Kidney (tissue), 14 donors: ENCODE data around the gene LMOD2. TPM values are rescaled to one million over a fixed set of nuclear protein-coding genes. Genes with fewer than 3 reads are reported as not detected.

Experiments used
- DNase-seq, 5 donors: peaks; one replicate each; pipeline ENCODE4 v3.0.0-alpha.2; 2013 to 2020
- FAIRE-seq: peaks from 2 replicates; lab custom pipeline; 2012; peaks lifted over from hg19 to GRCh38; lab: Jason Lieb, UNC
- H3K27ac ChIP-seq, 2 donors: one replicate each; pipeline ENCODE4 v1.7.0; 2013; ENCODE audit warnings: low read depth in 2 of 2, low read length in 2 of 2, inconsistent platforms in 1 of 2
- H3K27me3 ChIP-seq: one replicate; pipeline ENCODE4 v1.7.1; 2013; ENCODE audit warnings: low read length, inconsistent platforms; ENCODE audit not compliant: control insufficient read depth, insufficient read depth
- H3K36me3 ChIP-seq, 3 donors: one replicate each; pipeline versions ENCODE4 v1.7.0 to v1.7.1; 2013; ENCODE audit warnings: low read length in 3 of 3, control low read depth in 1 of 3, inconsistent platforms in 1 of 3; ENCODE audit not compliant: insufficient read depth in 3 of 3, control insufficient read depth in 2 of 3
- H3K4me1 ChIP-seq, 3 donors: one replicate each; pipeline versions ENCODE4 v1.7.0 to v1.7.1; 2013; ENCODE audit warnings: low read length in 3 of 3, inconsistent platforms in 1 of 3, low read depth in 1 of 3; ENCODE audit not compliant: control insufficient read depth in 2 of 3, insufficient read depth in 2 of 3
- H3K4me3 ChIP-seq, 3 donors: one replicate each; pipeline versions ENCODE4 v1.7.0 to v1.8.1; 2013; ENCODE audit warnings: low read length in 3 of 3, control low read depth in 1 of 3, inconsistent platforms in 1 of 3
- H3K9ac ChIP-seq, 3 donors: one replicate each; pipeline versions ENCODE4 v1.7.0 to v1.7.1; 2013; ENCODE audit warnings: low read length in 3 of 3, control low read depth in 1 of 3, inconsistent platforms in 1 of 3
- H3K9me3 ChIP-seq, 3 donors: one replicate each; pipeline versions ENCODE4 v1.7.0 to v1.7.1; 2013; ENCODE audit warnings: low read length in 3 of 3, control low read depth in 1 of 3, inconsistent platforms in 1 of 3; ENCODE audit not compliant: control insufficient read depth in 2 of 3, insufficient read depth in 1 of 3
- CTCF ChIP-seq: IDR thresholded peaks from 3 replicates; pipeline ENCODE4 v1.5.1; 2012; ENCODE audit warnings: mild to moderate bottlenecking, moderate library complexity, borderline replicate concordance; ENCODE audit not compliant: insufficient read depth; ENCODE audit errors: extremely low read depth
- intact Hi-C: fragments of 100-400 bp; cut with DNase I; formaldehyde crosslinking; loops from one replicate; pipeline ENCODE4 v1.11.1; 2022
- polyA plus RNA-seq: library from polyadenylated mRNA; stranded (reverse); fragments of 350-450 nt; fragmentation: Illumina TruSeq; extraction: RNeasy Lipid Tissue Mini Kit (QIAGEN cat#74804); gene quantifications from one replicate; pipeline ENCODE4 v1.2.3, GENCODE V29; 2014; ENCODE audit warnings: low read depth, low replicate concordance; ENCODE audit not compliant: insufficient read depth
- total RNA-seq: library from RNA; stranded (reverse); fragmentation: NEBNext Ultra II Directional; extraction: Animal tissue kit (Norgen Biotek cat#: 25700); gene quantifications from one replicate; pipeline ENCODE4 v1.2.1, GENCODE V29; 2021
- donor health status: control.
- donor health status: control.
- donor health status: control.
- donor health status: control.
- donor health status: control.
- donor health status: DM: yes; HTN: yes; CAD: no.
- donor health status: Normal renal cell carcinoma (clear cell type).

Gene LMOD2
- total and polyA plus RNA-seq, 2 donors from 2014 or later: not detected

GRCh38 chr7:123681561-123681960 is 25.9 kb downstream of the LMOD2 start:
- Histone ChIP-seq H3K27ac (no peak overlapping the region), H3K27me3 (no peaks in the 10 kb centered on the region), H3K36me3 (peaks cover 0 to 2% (median 2%) of the 10 kb centered on the region in 3 donors), H3K9me3 (no peaks in the 10 kb centered on the region), H3K4me3 (no peak overlapping the region), H3K9ac (no peak overlapping the region), H3K4me1 (peaks cover 0 to 8% (median 2%) of the 10 kb centered on the region in 3 donors)
- DNase-seq (no peak), FAIRE-seq (no peak)
- intact Hi-C loops: loop anchor here (10.0 kb wide), 1 partner anchor 183 kb away; no protein-coding TSS in a partner anchor
- no peak for TF ChIP-seq CTCF

- Histone ChIP-seq H3K4me1 (peaks cover 0 to 8% (median 2%) of the 10 kb centered on the region in 3 donors), H3K9me3 (no peaks in the 10 kb centered on the region), H3K27ac (no peak overlapping the region), H3K27me3 (no peaks in the 10 kb centered on the region), H3K9ac (no peak overlapping the region), H3K4me3 (no peak overlapping the region), H3K36me3 (peaks cover 0 to 2% (median 2%) of the 10 kb centered on the region in 3 donors)
- TF ChIP-seq CTCF: peak; percentile 47
- DNase-seq (peak in 3 of 5 donors; percentile 15 to 85 (median 80)), FAIRE-seq (peak; percentile 98)
- intact Hi-C loops: loop anchor here (10.0 kb wide), 1 partner anchor 182 kb away; no protein-coding TSS in a partner anchor
Observed at GRCh38 chr7:123682690-123683089, 27.0 kb downstream of the LMOD2 start.

GRCh38 chr7:123687161-123687560 is 31.5 kb downstream of the LMOD2 start:
- TF ChIP-seq CTCF: no peak
- H3K36me3 ChIP-seq: peaks cover 3 to 6% (median 5%) of the 10 kb centered on the region in 3 donors
- intact Hi-C loops: loop anchor here (10.0 kb wide), 1 partner anchor 178 kb away; no protein-coding TSS in a partner anchor

More at GRCh38 chr7:123687161-123687560, 31.5 kb downstream of the LMOD2 start:
- Histone ChIP-seq H3K4me3 (no peak overlapping the region), H3K9ac (no peak overlapping the region), H3K27me3 (no peaks in the 10 kb centered on the region), H3K4me1 (no peaks in the 10 kb centered on the region), H3K9me3 (no peaks in the 10 kb centered on the region), H3K27ac (no peak overlapping the region)
- FAIRE-seq (no peak), DNase-seq (no peak)
